IMR-90 (cell line): ENCODE measurements around the gene DNAJB5.
"Not testable (repeated sequence)": the region's sequence is repeated elsewhere in the genome, so short reads cannot be mapped to it uniquely, and the experiment has no call there.

ENCODE experiments used
- BHLHE40 ChIP-seq: fragments of 150-350 bp; IDR thresholded peaks from 2 replicates; pipeline ENCODE4 v1.6.1; 2016; ENCODE audit warnings: mild to moderate bottlenecking, low read depth, low read length
- CEBPB ChIP-seq: IDR thresholded peaks from 2 replicates; pipeline ENCODE4 v1.6.1; 2012; ENCODE audit warnings: low read depth, low read length, improper control_type of control experiment
- CHD1 ChIP-seq: IDR thresholded peaks from 2 replicates; pipeline ENCODE4 v1.6.1; 2012; ENCODE audit warnings: low read depth, low read length, improper control_type of control experiment
- ELK1 ChIP-seq: fragments of 150-350 bp; IDR thresholded peaks from 2 replicates; pipeline ENCODE4 v1.6.1; 2016; ENCODE audit warnings: low read depth, mild to moderate bottlenecking, low read length, moderate library complexity, borderline replicate concordance
- MAFK ChIP-seq: IDR thresholded peaks from 2 replicates; pipeline ENCODE4 v1.6.1; 2012; ENCODE audit warnings: low read depth, low read length, improper control_type of control experiment
- MAZ ChIP-seq: IDR thresholded peaks from 2 replicates; pipeline ENCODE4 v1.6.1; 2012; ENCODE audit warnings: low read depth, mild to moderate bottlenecking, low read length, improper control_type of control experiment, moderate library complexity, borderline replicate concordance
- MXI1 ChIP-seq: IDR thresholded peaks from 2 replicates; pipeline ENCODE4 v1.6.1; 2012; ENCODE audit warnings: low read depth, mild to moderate bottlenecking, low read length, moderate library complexity, borderline replicate concordance
- NFE2L2 ChIP-seq: fragments of 150-350 bp; IDR thresholded peaks from 2 replicates; pipeline ENCODE4 v1.6.1; 2016; ENCODE audit warnings: low read depth, mild to moderate bottlenecking, low read length
- POLR2A ChIP-seq: IDR thresholded peaks from 2 replicates; pipeline ENCODE4 v1.6.1; 2012; ENCODE audit warnings: mild to moderate bottlenecking, low read depth, low read length
- RAD21 ChIP-seq: IDR thresholded peaks from 2 replicates; pipeline ENCODE4 v1.6.1; 2012; ENCODE audit warnings: low read length, improper control_type of control experiment
- RCOR1 ChIP-seq: IDR thresholded peaks from 2 replicates; pipeline ENCODE4 v1.6.1; 2012; ENCODE audit warnings: mild to moderate bottlenecking, low read length, improper control_type of control experiment; ENCODE audit not compliant: insufficient replicate concordance
- RFX5 ChIP-seq: IDR thresholded peaks from 2 replicates; pipeline ENCODE4 v1.8.0; 2012; ENCODE audit warnings: low read depth, mild to moderate bottlenecking, low read length, moderate library complexity
- USF2 ChIP-seq: fragments of 150-350 bp; IDR thresholded peaks from 2 replicates; pipeline ENCODE4 v1.6.1; 2017; ENCODE audit warnings: mild to moderate bottlenecking, antibody characterized with exemption, low read length, low read depth
- TF ChIP-seq, protein P1 (sequence below): conservative IDR thresholded peaks from 2 replicates; pipeline ENCODE4 v1.5.1; 2012; ENCODE audit warnings: mild to moderate bottlenecking, low read depth, low read length, improper control_type of control experiment

GRCh38 chr9:35023443-35023842 lies 33.9 kb downstream of the DNAJB5 start:
- TF ChIP-seq, protein P1, sequence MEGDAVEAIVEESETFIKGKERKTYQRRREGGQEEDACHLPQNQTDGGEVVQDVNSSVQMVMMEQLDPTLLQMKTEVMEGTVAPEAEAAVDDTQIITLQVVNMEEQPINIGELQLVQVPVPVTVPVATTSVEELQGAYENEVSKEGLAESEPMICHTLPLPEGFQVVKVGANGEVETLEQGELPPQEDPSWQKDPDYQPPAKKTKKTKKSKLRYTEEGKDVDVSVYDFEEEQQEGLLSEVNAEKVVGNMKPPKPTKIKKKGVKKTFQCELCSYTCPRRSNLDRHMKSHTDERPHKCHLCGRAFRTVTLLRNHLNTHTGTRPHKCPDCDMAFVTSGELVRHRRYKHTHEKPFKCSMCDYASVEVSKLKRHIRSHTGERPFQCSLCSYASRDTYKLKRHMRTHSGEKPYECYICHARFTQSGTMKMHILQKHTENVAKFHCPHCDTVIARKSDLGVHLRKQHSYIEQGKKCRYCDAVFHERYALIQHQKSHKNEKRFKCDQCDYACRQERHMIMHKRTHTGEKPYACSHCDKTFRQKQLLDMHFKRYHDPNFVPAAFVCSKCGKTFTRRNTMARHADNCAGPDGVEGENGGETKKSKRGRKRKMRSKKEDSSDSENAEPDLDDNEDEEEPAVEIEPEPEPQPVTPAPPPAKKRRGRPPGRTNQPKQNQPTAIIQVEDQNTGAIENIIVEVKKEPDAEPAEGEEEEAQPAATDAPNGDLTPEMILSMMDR: not testable (repeated sequence)
- not testable (repeated sequence) for TF ChIP-seq MAZ, POLR2A, RAD21, CHD1, MXI1, MAFK, RFX5, CEBPB, USF2, NFE2L2, RCOR1, BHLHE40, ELK1
